Liver (tissue), 3 donors: Measurements from ENCODE around the gene ATP2C2.

Experiments used
- ATF3 ChIP-seq: IDR thresholded peaks from 2 replicates; pipeline ENCODE4 v1.6.1; 2016; ENCODE audit warnings: antibody characterized with exemption
- CTCF ChIP-seq: fragments of 150-350 bp; IDR thresholded peaks from 2 replicates; pipeline ENCODE4 v1.5.1; 2017; ENCODE audit warnings: improper control_type of control experiment, low read depth, low read length; ENCODE audit not compliant: missing input control
- EGR1 ChIP-seq, 2 donors: IDR thresholded peaks; 2 replicates each; pipeline ENCODE4 v1.6.1; 2016 to 2018; ENCODE audit warnings: antibody characterized with exemption in 2 of 2, low read depth in 2 of 2
- JUND ChIP-seq, 2 donors: IDR thresholded peaks; 2 replicates each; pipeline ENCODE4 v1.6.1; 2016; ENCODE audit warnings: antibody characterized with exemption in 2 of 2
- REST ChIP-seq: IDR thresholded peaks from 2 replicates; pipeline ENCODE4 v1.6.1; 2016; ENCODE audit warnings: antibody characterized with exemption, mild to moderate bottlenecking
- RXRA ChIP-seq, 2 donors: IDR thresholded peaks; 2 replicates each; pipeline ENCODE4 v1.6.1; 2017 to 2018; ENCODE audit warnings: antibody characterized with exemption in 2 of 2, mild to moderate bottlenecking in 1 of 2
- TAF1 ChIP-seq: conservative IDR thresholded peaks from 2 replicates; pipeline ENCODE4 v1.6.1; 2016; ENCODE audit warnings: antibody characterized with exemption, mild to moderate bottlenecking
- donor health status: healthy.
- donor health status: healthy.

GRCh38 chr16:84501077-84501735 is 132.9 kb downstream of the ATP2C2 start:
- TF ChIP-seq REST (no peak), CTCF (no peak), ATF3 (no peak), TAF1 (no peak), RXRA (IDR thresholded peaks at IDR 0.05) (no peak), EGR1 (IDR thresholded peaks at IDR 0.05; ENCODE audit: low read depth in 2 of 2) (no peak), JUND (IDR thresholded peaks at IDR 0.05) (no peak)
